ENCODE measurements around the gene PLOD1.

DNA sequence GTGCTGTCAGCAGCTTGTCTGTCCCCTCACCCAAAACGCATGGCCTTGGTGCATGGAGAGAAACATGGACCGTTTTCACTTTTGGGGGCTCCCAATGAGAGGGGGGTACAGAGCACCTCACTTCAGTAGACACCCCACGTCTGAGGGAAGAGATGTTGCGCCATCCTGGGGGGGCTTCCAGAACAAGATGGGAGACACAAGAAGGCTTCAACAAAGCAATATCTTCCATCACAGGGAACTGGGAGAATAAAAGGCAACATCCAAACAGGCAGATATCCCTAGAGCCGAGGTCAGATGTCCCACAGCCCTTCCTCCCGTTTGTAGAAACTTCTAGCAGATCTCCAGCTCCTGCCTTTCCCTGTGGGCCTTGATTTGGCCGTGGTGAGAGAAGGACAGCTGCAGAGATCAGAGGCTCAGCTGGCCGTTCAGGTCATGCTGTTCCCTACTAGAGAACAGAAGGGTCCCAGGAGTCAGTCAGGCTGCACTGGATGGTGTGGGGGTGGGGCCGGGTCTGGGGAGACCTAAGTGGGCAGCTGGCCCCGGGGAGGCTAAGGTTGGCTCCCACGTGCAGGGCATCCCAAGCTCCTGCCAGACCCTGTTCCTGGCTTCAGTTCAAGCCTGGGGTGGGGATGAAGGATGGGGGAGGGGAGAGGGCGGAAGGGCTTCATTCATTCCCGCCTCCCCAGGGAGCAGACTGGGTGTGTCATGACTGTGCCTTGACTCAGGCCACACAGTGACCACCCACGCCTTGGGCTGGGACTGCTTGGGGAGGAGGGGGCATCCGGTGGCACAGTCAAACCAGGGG, 4.4 kb downstream of the PLOD1 start:
- TF ChIP-seq, protein P1, sequence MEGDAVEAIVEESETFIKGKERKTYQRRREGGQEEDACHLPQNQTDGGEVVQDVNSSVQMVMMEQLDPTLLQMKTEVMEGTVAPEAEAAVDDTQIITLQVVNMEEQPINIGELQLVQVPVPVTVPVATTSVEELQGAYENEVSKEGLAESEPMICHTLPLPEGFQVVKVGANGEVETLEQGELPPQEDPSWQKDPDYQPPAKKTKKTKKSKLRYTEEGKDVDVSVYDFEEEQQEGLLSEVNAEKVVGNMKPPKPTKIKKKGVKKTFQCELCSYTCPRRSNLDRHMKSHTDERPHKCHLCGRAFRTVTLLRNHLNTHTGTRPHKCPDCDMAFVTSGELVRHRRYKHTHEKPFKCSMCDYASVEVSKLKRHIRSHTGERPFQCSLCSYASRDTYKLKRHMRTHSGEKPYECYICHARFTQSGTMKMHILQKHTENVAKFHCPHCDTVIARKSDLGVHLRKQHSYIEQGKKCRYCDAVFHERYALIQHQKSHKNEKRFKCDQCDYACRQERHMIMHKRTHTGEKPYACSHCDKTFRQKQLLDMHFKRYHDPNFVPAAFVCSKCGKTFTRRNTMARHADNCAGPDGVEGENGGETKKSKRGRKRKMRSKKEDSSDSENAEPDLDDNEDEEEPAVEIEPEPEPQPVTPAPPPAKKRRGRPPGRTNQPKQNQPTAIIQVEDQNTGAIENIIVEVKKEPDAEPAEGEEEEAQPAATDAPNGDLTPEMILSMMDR (IDR thresholded peaks at IDR 0.05) = no peak
- TF ChIP-seq POLR2AphosphoS5 (IDR thresholded peaks at IDR 0.05; ENCODE audit: low read depth, low read length) (no peak), SIN3A (IDR thresholded peaks at IDR 0.05; ENCODE audit: borderline replicate concordance, insufficient read depth, low read depth, low read length) (no peak), TCF7L2 (IDR thresholded peaks at IDR 0.05; ENCODE audit: low read depth, low read length) (no peak)
- TF ChIP-seq, protein P2, sequence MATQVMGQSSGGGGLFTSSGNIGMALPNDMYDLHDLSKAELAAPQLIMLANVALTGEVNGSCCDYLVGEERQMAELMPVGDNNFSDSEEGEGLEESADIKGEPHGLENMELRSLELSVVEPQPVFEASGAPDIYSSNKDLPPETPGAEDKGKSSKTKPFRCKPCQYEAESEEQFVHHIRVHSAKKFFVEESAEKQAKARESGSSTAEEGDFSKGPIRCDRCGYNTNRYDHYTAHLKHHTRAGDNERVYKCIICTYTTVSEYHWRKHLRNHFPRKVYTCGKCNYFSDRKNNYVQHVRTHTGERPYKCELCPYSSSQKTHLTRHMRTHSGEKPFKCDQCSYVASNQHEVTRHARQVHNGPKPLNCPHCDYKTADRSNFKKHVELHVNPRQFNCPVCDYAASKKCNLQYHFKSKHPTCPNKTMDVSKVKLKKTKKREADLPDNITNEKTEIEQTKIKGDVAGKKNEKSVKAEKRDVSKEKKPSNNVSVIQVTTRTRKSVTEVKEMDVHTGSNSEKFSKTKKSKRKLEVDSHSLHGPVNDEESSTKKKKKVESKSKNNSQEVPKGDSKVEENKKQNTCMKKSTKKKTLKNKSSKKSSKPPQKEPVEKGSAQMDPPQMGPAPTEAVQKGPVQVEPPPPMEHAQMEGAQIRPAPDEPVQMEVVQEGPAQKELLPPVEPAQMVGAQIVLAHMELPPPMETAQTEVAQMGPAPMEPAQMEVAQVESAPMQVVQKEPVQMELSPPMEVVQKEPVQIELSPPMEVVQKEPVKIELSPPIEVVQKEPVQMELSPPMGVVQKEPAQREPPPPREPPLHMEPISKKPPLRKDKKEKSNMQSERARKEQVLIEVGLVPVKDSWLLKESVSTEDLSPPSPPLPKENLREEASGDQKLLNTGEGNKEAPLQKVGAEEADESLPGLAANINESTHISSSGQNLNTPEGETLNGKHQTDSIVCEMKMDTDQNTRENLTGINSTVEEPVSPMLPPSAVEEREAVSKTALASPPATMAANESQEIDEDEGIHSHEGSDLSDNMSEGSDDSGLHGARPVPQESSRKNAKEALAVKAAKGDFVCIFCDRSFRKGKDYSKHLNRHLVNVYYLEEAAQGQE (IDR thresholded peaks at IDR 0.05; ENCODE audit: insufficient read depth in 1 of 2, low read depth in 2 of 2, low read length in 1 of 2) = no peak

All from Panc1 (cell line).